ENCODE results near the gene MYOF. TPM values are rescaled to one million over a fixed set of nuclear protein-coding genes. Genes with fewer than 3 reads are reported as not detected.

MYOF gene
- total and polyA plus RNA-seq, 4 donors, result 23.4 to 194 (median 82.2) TPM

- no peaks in the 10 kb centered on the region for H3K36me3 ChIP-seq (ENCODE audit: control insufficient read depth in 4 of 4, insufficient read depth in 4 of 4, low read length in 4 of 4)
- WGBS, 2 donors, result 63 to 86% methylated on average over 3 of the region's 3 CpGs
- DNase-seq, result no peak
- H3K4me3 ChIP-seq, result no peak overlapping the region
- no peak overlapping the region for H3K9ac ChIP-seq (ENCODE audit: insufficient read depth in 1 of 2, low read length in 2 of 2)
- no peaks in the 10 kb centered on the region for H3K27me3 ChIP-seq (ENCODE audit: control insufficient read depth in 3 of 3, insufficient read depth in 3 of 3, low read length in 2 of 3)
- H3K27ac ChIP-seq (ENCODE audit: low read depth in 1 of 2, low read length in 1 of 2), result no peak overlapping the region
- no peak for ATAC-seq (ENCODE audit: insufficient read depth, low FRiP score)
- TF ChIP-seq, protein P1, sequence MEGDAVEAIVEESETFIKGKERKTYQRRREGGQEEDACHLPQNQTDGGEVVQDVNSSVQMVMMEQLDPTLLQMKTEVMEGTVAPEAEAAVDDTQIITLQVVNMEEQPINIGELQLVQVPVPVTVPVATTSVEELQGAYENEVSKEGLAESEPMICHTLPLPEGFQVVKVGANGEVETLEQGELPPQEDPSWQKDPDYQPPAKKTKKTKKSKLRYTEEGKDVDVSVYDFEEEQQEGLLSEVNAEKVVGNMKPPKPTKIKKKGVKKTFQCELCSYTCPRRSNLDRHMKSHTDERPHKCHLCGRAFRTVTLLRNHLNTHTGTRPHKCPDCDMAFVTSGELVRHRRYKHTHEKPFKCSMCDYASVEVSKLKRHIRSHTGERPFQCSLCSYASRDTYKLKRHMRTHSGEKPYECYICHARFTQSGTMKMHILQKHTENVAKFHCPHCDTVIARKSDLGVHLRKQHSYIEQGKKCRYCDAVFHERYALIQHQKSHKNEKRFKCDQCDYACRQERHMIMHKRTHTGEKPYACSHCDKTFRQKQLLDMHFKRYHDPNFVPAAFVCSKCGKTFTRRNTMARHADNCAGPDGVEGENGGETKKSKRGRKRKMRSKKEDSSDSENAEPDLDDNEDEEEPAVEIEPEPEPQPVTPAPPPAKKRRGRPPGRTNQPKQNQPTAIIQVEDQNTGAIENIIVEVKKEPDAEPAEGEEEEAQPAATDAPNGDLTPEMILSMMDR (IDR thresholded peaks at IDR 0.05; ENCODE audit: control extremely low read depth, extremely low read depth), result no peak
- peaks cover 0 to 9% (median 3%) of the 10 kb centered on the region in 5 donors for H3K4me1 ChIP-seq (ENCODE audit: control insufficient read depth in 5 of 5, insufficient read depth in 5 of 5, low read length in 5 of 5)
- no peaks in the 10 kb centered on the region for H3K9me3 ChIP-seq (ENCODE audit: control insufficient read depth in 4 of 4, insufficient read depth in 3 of 4, low read length in 3 of 4)
These were observed 11.0 kb upstream of the MYOF start for GRCh38 chr10:93493162-93493561.

GRCh38 chr10:93491602-93492121 lies 9.5 kb upstream of the MYOF start:
- H3K27me3 ChIP-seq (ENCODE audit: control insufficient read depth in 3 of 3, insufficient read depth in 3 of 3, low read length in 2 of 3), result no peaks in the 10 kb centered on the region
- H3K4me1 ChIP-seq (ENCODE audit: control insufficient read depth in 5 of 5, insufficient read depth in 5 of 5, low read length in 5 of 5), result peaks cover 0 to 6% (median under 1%) of the 10 kb centered on the region in 5 donors
- no peak overlapping the region for H3K9ac ChIP-seq (ENCODE audit: insufficient read depth in 1 of 2, low read length in 2 of 2)
- no peak overlapping the region for H3K4me3 ChIP-seq
- ATAC-seq (ENCODE audit: insufficient read depth, low FRiP score) (no peak), DNase-seq (no peak)
- no peaks in the 10 kb centered on the region for H3K36me3 ChIP-seq (ENCODE audit: control insufficient read depth in 4 of 4, insufficient read depth in 4 of 4, low read length in 4 of 4)
- 81 to 84% methylated on average over 2 of the region's 2 CpGs for WGBS, 2 donors
- TF ChIP-seq, protein P1 (IDR thresholded peaks at IDR 0.05; ENCODE audit: control extremely low read depth, extremely low read depth), result no peak
- no peaks in the 10 kb centered on the region for H3K9me3 ChIP-seq (ENCODE audit: control insufficient read depth in 4 of 4, insufficient read depth in 3 of 4, low read length in 3 of 4)
- no peak overlapping the region for H3K27ac ChIP-seq (ENCODE audit: low read depth in 1 of 2, low read length in 1 of 2)

DNA sequence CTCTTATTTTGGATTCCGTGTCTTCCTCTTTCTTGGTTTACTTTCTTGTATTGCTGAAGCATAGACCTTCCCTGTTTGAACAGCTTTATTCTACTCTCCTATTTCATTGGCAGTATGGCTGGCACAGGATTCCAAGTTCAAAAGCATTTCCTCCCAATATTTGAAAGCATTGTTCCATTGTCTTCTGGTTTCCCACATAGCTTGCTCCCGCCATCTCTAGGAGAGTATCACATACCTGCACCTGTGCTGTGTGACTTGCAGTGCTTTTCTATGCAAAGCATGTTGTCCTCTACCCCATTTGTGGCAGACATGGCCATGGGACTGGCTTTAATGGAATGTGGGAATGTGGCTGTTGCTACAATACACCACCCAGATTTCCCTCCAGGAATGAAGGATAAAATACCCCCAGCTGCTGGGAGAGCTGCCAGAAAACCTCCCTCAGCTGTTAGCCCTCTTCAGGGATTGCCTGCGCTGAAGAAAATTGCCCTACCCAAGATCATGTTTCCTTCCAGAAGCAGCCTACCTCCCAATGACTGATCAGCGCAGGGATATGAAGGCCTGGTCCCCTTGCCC lies 6.9 kb upstream of the MYOF start:
- Histone ChIP-seq H3K36me3 (ENCODE audit: control insufficient read depth in 4 of 4, insufficient read depth in 4 of 4, low read length in 4 of 4) (no peaks in the 10 kb centered on the region), H3K4me3 (no peak overlapping the region), H3K27me3 (ENCODE audit: control insufficient read depth in 3 of 3, insufficient read depth in 3 of 3, low read length in 2 of 3) (no peaks in the 10 kb centered on the region), H3K9ac (ENCODE audit: insufficient read depth in 1 of 2, low read length in 2 of 2) (no peak overlapping the region), H3K9me3 (ENCODE audit: control insufficient read depth in 4 of 4, insufficient read depth in 3 of 4, low read length in 3 of 4) (no peaks in the 10 kb centered on the region), H3K4me1 (ENCODE audit: control insufficient read depth in 5 of 5, insufficient read depth in 5 of 5, low read length in 5 of 5) (no peaks in the 10 kb centered on the region), H3K27ac (ENCODE audit: low read depth in 1 of 2, low read length in 1 of 2) (no peak overlapping the region)
- TF ChIP-seq, protein P1 (IDR thresholded peaks at IDR 0.05; ENCODE audit: control extremely low read depth, extremely low read depth), result no peak
- WGBS, 2 donors, result 87 to 91% methylated on average over 4 of the region's 4 CpGs
- DNase-seq (no peak), ATAC-seq (ENCODE audit: insufficient read depth, low FRiP score) (no peak)

DNA sequence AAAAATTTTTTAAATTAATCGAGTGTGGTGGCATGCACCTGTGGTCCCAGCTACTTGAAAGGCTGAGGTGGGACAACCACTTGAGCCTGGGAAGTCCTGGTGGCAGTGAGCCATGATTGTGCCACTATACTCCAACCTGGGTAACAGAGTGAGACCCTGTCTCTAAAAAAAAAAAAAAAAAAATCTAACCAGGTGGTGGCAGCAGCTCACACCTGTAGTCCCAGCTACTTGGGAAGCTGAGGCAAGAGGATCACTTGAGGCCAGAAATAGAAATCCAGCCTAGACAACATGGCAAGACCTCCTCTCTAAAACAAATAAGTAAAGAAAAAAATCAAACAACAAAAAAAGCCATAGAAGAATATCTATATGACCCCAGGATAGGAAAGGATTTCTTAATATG lies 3.6 kb upstream of the MYOF start:
- DNase-seq, result no peak
- Histone ChIP-seq H3K36me3 (ENCODE audit: control insufficient read depth in 4 of 4, insufficient read depth in 4 of 4, low read length in 4 of 4) (no peaks in the 10 kb centered on the region), H3K4me1 (ENCODE audit: control insufficient read depth in 5 of 5, insufficient read depth in 5 of 5, low read length in 5 of 5) (peaks cover 0 to 4% (median 0%) of the 10 kb centered on the region in 5 donors), H3K27me3 (ENCODE audit: control insufficient read depth in 3 of 3, insufficient read depth in 3 of 3, low read length in 2 of 3) (no peaks in the 10 kb centered on the region), H3K27ac (ENCODE audit: low read depth in 1 of 2, low read length in 1 of 2) (no peak overlapping the region), H3K9ac (ENCODE audit: insufficient read depth in 1 of 2, low read length in 2 of 2) (no peak overlapping the region), H3K9me3 (ENCODE audit: control insufficient read depth in 4 of 4, insufficient read depth in 3 of 4, low read length in 3 of 4) (no peaks in the 10 kb centered on the region), H3K4me3 (no peak overlapping the region)
- TF ChIP-seq, protein P1 (IDR thresholded peaks at IDR 0.05; ENCODE audit: control extremely low read depth, extremely low read depth), result no peak
- 48 to 56% methylated on average over 1 of the region's 1 CpG for WGBS, 2 donors
- no peak for ATAC-seq (ENCODE audit: insufficient read depth, low FRiP score)
